GM23248 (cell line): ENCODE results near the gene TEX52. TPM values are rescaled to one million over a fixed set of nuclear protein-coding genes. Genes with fewer than 3 reads are reported as not detected.

Experiments
- DNase-seq: peaks from one replicate; pipeline ENCODE4 v3.0.0-alpha.2; 2015
- H2AFZ ChIP-seq: fragments of 200-600 bp; sonication (generic); 2 replicates; pipeline ENCODE4 v1.6.1; 2016; ENCODE audit warnings: antibody characterized with exemption
- H3F3A ChIP-seq: fragments of 200-600 bp; sonication (generic); 2 replicates; pipeline ENCODE4 v1.6.1; 2016; ENCODE audit warnings: mild to moderate bottlenecking, antibody characterized with exemption, mixed run types; ENCODE audit not compliant: insufficient read depth
- H3K27ac ChIP-seq: fragments of 200-600 bp; sonication (generic); 2 replicates; pipeline ENCODE4 v1.5.1; 2016; ENCODE audit warnings: mild to moderate bottlenecking
- H3K27me3 ChIP-seq: fragments of 200-600 bp; sonication (generic); replicated peaks from 2 replicates; pipeline ENCODE4 v1.6.1; 2016; ENCODE audit warnings: mild to moderate bottlenecking; ENCODE audit not compliant: insufficient read depth
- H3K36me3 ChIP-seq: fragments of 200-600 bp; sonication (generic); 2 replicates; pipeline ENCODE4 v1.6.1; 2016; ENCODE audit warnings: low read depth, mild to moderate bottlenecking
- H3K4me1 ChIP-seq: fragments of 200-600 bp; sonication (generic); 2 replicates; pipeline ENCODE4 v1.6.1; 2016; ENCODE audit warnings: mild to moderate bottlenecking; ENCODE audit not compliant: insufficient read depth
- H3K4me2 ChIP-seq: fragments of 200-600 bp; sonication (generic); one replicate; pipeline ENCODE4 v1.6.1; 2016; ENCODE audit warnings: mild to moderate bottlenecking; ENCODE audit not compliant: unreplicated experiment
- H3K4me3 ChIP-seq: fragments of 200-600 bp; sonication (generic); 2 replicates; pipeline ENCODE4 v1.5.1; 2016; ENCODE audit warnings: mild to moderate bottlenecking
- H3K79me2 ChIP-seq: fragments of 200-600 bp; sonication (generic); 2 replicates; pipeline ENCODE4 v1.6.1; 2016; ENCODE audit warnings: mild to moderate bottlenecking; ENCODE audit not compliant: insufficient read depth
- H3K9ac ChIP-seq: fragments of 200-600 bp; sonication (generic); 2 replicates; pipeline ENCODE4 v1.6.1; 2016; ENCODE audit warnings: mild to moderate bottlenecking
- H3K9me2 ChIP-seq: fragments of 200-600 bp; sonication (generic); 2 replicates; pipeline ENCODE4 v1.6.1; 2016; ENCODE audit warnings: mixed run types, mild to moderate bottlenecking, moderate library complexity; ENCODE audit not compliant: insufficient read depth
- H3K9me3 ChIP-seq: fragments of 200-600 bp; sonication (generic); one replicate; pipeline ENCODE4 v1.6.1; 2017; ENCODE audit warnings: low read depth
- H4K20me1 ChIP-seq: fragments of 200-600 bp; sonication (generic); 2 replicates; pipeline ENCODE4 v1.6.0; 2016; ENCODE audit not compliant: insufficient read depth
- EZH2 ChIP-seq: fragments of 200-600 bp; sonication (generic); IDR thresholded peaks from 2 replicates; pipeline ENCODE4 v1.6.1; 2018; ENCODE audit warnings: antibody characterized with exemption, mild to moderate bottlenecking; ENCODE audit not compliant: insufficient read depth, poor library complexity, severe bottlenecking
- EZH2phosphoT487 ChIP-seq: fragments of 200-600 bp; sonication (generic); IDR thresholded peaks from 2 replicates; pipeline ENCODE4 v1.6.1; 2018; ENCODE audit warnings: antibody characterized with exemption, moderate library complexity, mild to moderate bottlenecking, low read depth; ENCODE audit not compliant: insufficient read depth
- WGBS, 2 experiments: methylation state at CpG; one replicate each; pipeline ENCODE4 v1.1.6; 2015 to 2017; ENCODE audit warnings: low lambda C conversion rate in 2 of 2, low coverage in 1 of 2; ENCODE audit errors: missing lambda C conversion rate in 2 of 2; 5-methylcytosine and 5-hydroxymethylcytosine counted together
- in situ Hi-C: fragments of 300-500 bp; cut with MboI; formaldehyde crosslinking; loops from 2 replicates; pipeline ENCODE4 v1.15.0; 2020
- polyA plus RNA-seq: library from polyadenylated mRNA; unstranded; fragments of >200 nt; fragmentation: Nextera tagmentation; extraction: Ambion mirVana; gene quantifications from 2 replicates; pipeline ENCODE4 v1.2.1, GENCODE V29; 2016
- total RNA-seq: library from RNA; depleted of rRNA; stranded (reverse); fragments of >200 nt; shearing (Covaris generic); gene quantifications from 2 replicates; pipeline ENCODE4 v1.2.3, GENCODE V29; 2014

The TEX52 gene
- total and polyA plus RNA-seq, 2 experiments from 2014 or later = not detected

- H3K27ac ChIP-seq = no peak overlapping the region
- H3K9me2 ChIP-seq = no peaks in the 10 kb centered on the region
- no peaks in the 10 kb centered on the region for H3K27me3 ChIP-seq
- H3K9ac ChIP-seq = no peak overlapping the region
- no peak for TF ChIP-seq EZH2phosphoT487
- TF ChIP-seq EZH2 = no peak
- WGBS, 2 experiments = 82 to 88% methylated on average over 3 of the region's 3 CpGs
- H3K36me3 ChIP-seq = no peaks in the 10 kb centered on the region
- H3K4me3 ChIP-seq = no peak overlapping the region
- no peaks in the 10 kb centered on the region for H3K9me3 ChIP-seq
- H3F3A ChIP-seq = no peaks in the 10 kb centered on the region
- H2AFZ ChIP-seq = no peak overlapping the region
- H3K79me2 ChIP-seq = no peaks in the 10 kb centered on the region
- DNase-seq = peak; percentile 14
- in situ Hi-C loops = no loop called here
- no peaks in the 10 kb centered on the region for H3K4me1 ChIP-seq
- H4K20me1 ChIP-seq = no peaks in the 10 kb centered on the region
- no peak overlapping the region for H3K4me2 ChIP-seq
Measured at GRCh38 chr12:2856051-2856450, 788 bp downstream of the TEX52 start.

DNA sequence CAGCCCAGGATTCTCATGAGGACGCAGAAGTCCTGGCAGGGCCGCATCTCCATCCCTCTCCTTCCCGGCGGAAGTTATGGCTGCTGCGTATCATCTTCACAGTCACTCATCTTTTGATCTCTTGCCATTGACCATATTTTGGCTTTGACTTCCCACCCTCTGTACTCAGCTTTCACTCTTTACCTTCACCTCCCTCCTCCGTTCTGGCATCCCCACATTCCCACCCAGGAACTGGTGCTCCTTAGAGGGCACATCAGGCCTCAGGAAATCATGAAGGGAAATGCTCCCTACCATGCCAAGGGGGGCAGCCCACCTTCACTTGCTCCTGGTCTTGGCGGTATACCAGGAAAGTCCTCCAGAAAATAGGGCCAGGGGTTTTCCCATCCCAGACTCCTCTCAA, 1.3 kb downstream of the TEX52 start:
- Histone ChIP-seq H3K9ac (no peak overlapping the region), H3K27ac (no peak overlapping the region), H2AFZ (no peak overlapping the region), H4K20me1 (no peaks in the 10 kb centered on the region), H3K27me3 (no peaks in the 10 kb centered on the region), H3K4me3 (no peak overlapping the region), H3F3A (no peaks in the 10 kb centered on the region), H3K4me2 (no peak overlapping the region), H3K9me2 (no peaks in the 10 kb centered on the region), H3K9me3 (no peaks in the 10 kb centered on the region), H3K79me2 (no peaks in the 10 kb centered on the region), H3K4me1 (no peaks in the 10 kb centered on the region), H3K36me3 (no peaks in the 10 kb centered on the region)
- no peak for DNase-seq
- in situ Hi-C loops = no loop called here
- TF ChIP-seq EZH2 (no peak), EZH2phosphoT487 (no peak)
- WGBS, 2 experiments = 82 to 93% methylated on average over 7 of the region's 7 CpGs

DNA sequence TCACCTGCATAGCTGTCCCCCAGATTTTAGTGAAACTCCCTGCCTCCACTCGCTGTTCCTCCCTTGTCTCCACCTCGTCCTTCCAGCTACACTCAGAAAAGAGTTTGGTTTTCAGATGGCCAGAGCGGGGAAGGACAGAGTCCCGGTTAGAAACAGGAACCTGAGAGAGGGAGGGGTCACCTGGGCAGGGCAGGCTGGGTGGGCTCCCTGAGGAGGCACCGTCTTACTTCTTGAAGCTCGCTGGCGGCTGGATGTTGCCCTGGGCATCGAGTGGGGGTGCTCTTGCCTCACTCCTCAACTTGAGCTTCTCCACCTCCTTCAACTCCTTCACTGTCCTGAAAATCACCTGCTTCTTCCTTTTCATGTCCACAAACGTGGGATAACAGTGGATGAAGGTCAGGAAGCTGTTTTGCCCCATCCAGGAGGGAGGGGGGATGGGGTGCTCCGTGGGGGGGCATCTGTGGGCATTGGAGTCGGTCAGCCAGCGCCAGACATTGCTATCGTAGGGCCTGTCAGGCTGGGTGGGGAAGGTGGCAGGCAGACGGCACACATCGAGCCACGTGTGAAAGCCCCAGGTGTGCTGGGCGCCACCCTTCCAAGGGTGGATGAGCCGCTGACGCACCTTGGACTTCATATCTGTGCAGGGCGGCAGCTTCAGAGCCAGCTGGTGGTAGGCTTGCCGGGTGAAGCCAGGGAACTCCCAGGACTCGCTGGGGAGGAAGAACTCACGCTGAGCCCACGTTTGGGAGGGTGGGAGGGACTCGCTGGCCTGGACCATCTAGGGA, 2.0 kb downstream of the TEX52 start:
- 79 to 80% methylated on average over 21 to 25 of the region's 25 CpGs for WGBS, 2 experiments
- Histone ChIP-seq H2AFZ (no peak overlapping the region), H3K4me1 (no peaks in the 10 kb centered on the region), H3F3A (no peaks in the 10 kb centered on the region), H3K4me3 (no peak overlapping the region), H3K9me3 (no peaks in the 10 kb centered on the region), H3K79me2 (no peaks in the 10 kb centered on the region), H3K9me2 (no peaks in the 10 kb centered on the region), H3K27ac (no peak overlapping the region), H3K4me2 (no peak overlapping the region), H3K36me3 (no peaks in the 10 kb centered on the region), H4K20me1 (no peaks in the 10 kb centered on the region), H3K27me3 (no peaks in the 10 kb centered on the region), H3K9ac (no peak overlapping the region)
- no peak for TF ChIP-seq EZH2phosphoT487
- TF ChIP-seq EZH2 = no peak
- no peak for DNase-seq
- in situ Hi-C loops = no loop called here

DNA sequence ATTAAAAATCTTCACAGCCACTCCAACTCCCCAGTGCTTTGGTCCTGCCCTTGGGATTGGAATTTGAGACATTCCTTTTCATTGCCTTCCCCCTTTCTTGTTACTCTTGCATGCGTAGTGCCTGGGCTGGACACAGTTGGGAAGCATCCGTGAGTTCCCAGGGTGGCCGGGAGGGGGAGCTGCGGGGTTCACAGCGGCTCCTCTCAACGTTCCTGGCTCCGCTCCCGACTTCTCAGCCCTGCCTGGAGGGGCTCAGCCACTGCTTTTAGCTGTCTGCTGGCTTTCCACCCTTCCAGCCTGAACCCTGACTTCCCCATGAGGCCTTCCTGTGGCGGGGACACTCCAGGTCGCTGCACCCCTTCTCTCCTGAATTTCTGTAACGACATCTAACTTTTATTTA, 3.2 kb downstream of the TEX52 start:
- H3K27me3 ChIP-seq = no peaks in the 10 kb centered on the region
- no peaks in the 10 kb centered on the region for H3K4me1 ChIP-seq
- H2AFZ ChIP-seq = no peak overlapping the region
- no peaks in the 10 kb centered on the region for H4K20me1 ChIP-seq
- H3K27ac ChIP-seq = no peak overlapping the region
- no peaks in the 10 kb centered on the region for H3K36me3 ChIP-seq
- H3K9me3 ChIP-seq = no peaks in the 10 kb centered on the region
- H3K9ac ChIP-seq = no peak overlapping the region
- H3K79me2 ChIP-seq = no peaks in the 10 kb centered on the region
- H3K4me3 ChIP-seq = no peak overlapping the region
- no peaks in the 10 kb centered on the region for H3K9me2 ChIP-seq
- in situ Hi-C loops = no loop called here
- 17 to 22% methylated on average over 11 of the region's 11 CpGs for WGBS, 2 experiments
- TF ChIP-seq EZH2 (no peak), EZH2phosphoT487 (no peak)
- no peak overlapping the region for H3K4me2 ChIP-seq
- no peaks in the 10 kb centered on the region for H3F3A ChIP-seq
- DNase-seq = peak; percentile 92
